ENCODE results near the gene AAMP.
"Not testable (repeated sequence)": the region's sequence is repeated elsewhere in the genome, so short reads cannot be mapped to it uniquely, and the experiment has no call there.

The AAMP gene

DNA sequence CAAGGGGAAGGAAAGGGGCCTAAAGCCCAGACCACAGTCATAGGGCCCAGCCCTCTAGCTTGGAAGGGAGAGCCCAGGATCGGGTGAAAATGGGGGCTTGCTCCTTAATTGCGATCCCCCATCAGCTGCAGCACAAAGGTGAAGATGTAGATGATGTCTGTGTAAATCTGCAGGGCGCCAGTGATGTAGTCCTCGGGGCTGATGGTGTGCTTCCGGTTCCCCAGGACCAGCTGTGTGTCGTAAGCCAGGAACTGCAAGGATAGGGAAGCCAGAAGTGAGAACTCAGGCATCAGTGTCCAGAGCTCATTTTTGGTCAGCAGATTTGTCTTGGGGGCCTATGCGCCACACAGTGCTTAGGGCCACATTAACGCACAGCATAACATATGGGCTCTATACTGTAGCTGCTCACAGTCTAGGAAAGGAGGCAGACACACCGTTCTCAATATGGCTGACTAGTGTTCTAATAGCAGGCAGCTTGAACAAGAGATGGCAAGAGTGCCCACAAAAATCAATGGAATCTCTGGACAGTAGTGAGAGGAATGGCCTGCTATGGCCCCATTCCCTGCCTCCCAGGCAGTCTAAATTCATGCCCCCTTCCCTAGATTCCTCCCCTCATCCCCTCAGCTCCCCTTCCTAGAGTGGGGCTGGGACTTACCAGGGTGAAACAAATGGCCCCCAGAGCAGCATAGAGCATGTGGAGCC is 5.6 kb upstream of the AAMP start:
- Histone ChIP-seq H3K9me3 (ENCODE audit: control insufficient read depth in 2 of 2, low read length in 2 of 2) (no peaks in the 10 kb centered on the region), H3K36me3 (ENCODE audit: control insufficient read depth in 2 of 2, insufficient read depth in 2 of 2, low read length in 2 of 2) (peaks cover 66 to 69% of the 10 kb centered on the region in 2 donors), H3K4me1 (ENCODE audit: control insufficient read depth in 2 of 2, insufficient read depth in 2 of 2, low read length in 2 of 2) (peaks cover 45 to 48% of the 10 kb centered on the region in 2 donors), H3K27ac (ENCODE audit: low read depth in 2 of 2, low read length in 2 of 2) (peak overlapping the region; percentile 89 to 92), H3K9ac (ENCODE audit: low read depth in 1 of 2, low read length in 2 of 2) (peak overlapping the region; percentile 36 to 50), H3K4me3 (ENCODE audit: low read length in 2 of 2) (no peak overlapping the region), H3K27me3 (ENCODE audit: control insufficient read depth in 2 of 2, insufficient read depth in 2 of 2, low read length in 2 of 2) (no peaks in the 10 kb centered on the region)

DNA sequence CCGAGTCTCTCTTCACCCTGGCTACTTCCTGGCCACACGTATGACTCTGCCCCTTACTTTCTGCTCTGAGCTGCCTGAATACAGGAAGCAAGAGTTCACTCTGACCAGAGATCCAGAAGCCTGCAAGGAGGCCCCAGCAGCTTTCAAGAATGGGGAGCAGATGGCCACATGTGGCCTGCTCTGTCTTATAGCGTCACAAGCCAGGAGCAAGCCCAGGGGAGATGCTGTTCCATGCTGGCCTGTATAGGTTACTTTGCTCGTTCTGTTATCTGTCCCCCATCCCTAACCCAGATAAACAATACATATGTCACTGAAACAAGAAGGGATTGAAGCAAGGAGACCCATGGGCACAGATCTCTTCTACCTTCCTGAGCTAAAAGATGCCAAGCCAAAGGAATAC is 4.6 kb upstream of the AAMP start:
- H3K4me3 ChIP-seq (ENCODE audit: low read length in 2 of 2), result peak overlapping the region in 1 of 2 donors; percentile 20
- no peaks in the 10 kb centered on the region for H3K9me3 ChIP-seq (ENCODE audit: control insufficient read depth in 2 of 2, low read length in 2 of 2)
- no peaks in the 10 kb centered on the region for H3K27me3 ChIP-seq (ENCODE audit: control insufficient read depth in 2 of 2, insufficient read depth in 2 of 2, low read length in 2 of 2)
- H3K36me3 ChIP-seq (ENCODE audit: control insufficient read depth in 2 of 2, insufficient read depth in 2 of 2, low read length in 2 of 2), result peaks cover 56 to 60% of the 10 kb centered on the region in 2 donors
- peaks cover 45 to 48% of the 10 kb centered on the region in 2 donors for H3K4me1 ChIP-seq (ENCODE audit: control insufficient read depth in 2 of 2, insufficient read depth in 2 of 2, low read length in 2 of 2)
- peak overlapping the region; percentile 89 to 92 for H3K27ac ChIP-seq (ENCODE audit: low read depth in 2 of 2, low read length in 2 of 2)
- H3K9ac ChIP-seq (ENCODE audit: low read depth in 1 of 2, low read length in 2 of 2), result peak overlapping the region; percentile 6 to 50

DNA sequence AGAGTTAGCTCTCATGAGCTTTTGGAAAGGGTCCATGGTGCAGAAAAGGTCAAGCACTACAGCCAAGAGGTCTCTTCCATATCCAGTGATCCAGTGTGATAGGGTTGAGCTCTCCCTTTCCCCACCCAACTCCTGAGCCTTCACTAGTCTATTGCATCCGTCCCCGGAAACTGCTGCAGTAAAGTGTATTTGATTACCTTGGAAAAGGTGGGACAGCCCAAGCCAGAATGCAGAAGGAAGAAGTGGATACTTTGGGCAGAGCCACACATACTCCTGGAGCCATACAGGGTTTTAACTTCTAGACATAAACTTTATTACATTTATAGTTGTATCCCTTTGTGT is 3.9 kb upstream of the AAMP start:
- no peaks in the 10 kb centered on the region for H3K27me3 ChIP-seq (ENCODE audit: control insufficient read depth in 2 of 2, insufficient read depth in 2 of 2, low read length in 2 of 2)
- peaks cover 49 to 53% of the 10 kb centered on the region in 2 donors for H3K36me3 ChIP-seq (ENCODE audit: control insufficient read depth in 2 of 2, insufficient read depth in 2 of 2, low read length in 2 of 2)
- H3K27ac ChIP-seq (ENCODE audit: low read depth in 2 of 2, low read length in 2 of 2), result peak overlapping the region; percentile 89 to 92
- peak overlapping the region in 1 of 2 donors; percentile 20 for H3K4me3 ChIP-seq (ENCODE audit: low read length in 2 of 2)
- H3K9me3 ChIP-seq (ENCODE audit: control insufficient read depth in 2 of 2, low read length in 2 of 2), result no peaks in the 10 kb centered on the region
- H3K4me1 ChIP-seq (ENCODE audit: control insufficient read depth in 2 of 2, insufficient read depth in 2 of 2, low read length in 2 of 2), result peaks cover 51 to 54% of the 10 kb centered on the region in 2 donors
- peak overlapping the region in 1 of 2 donors; percentile 50 for H3K9ac ChIP-seq (ENCODE audit: low read depth in 1 of 2, low read length in 2 of 2)

DNA sequence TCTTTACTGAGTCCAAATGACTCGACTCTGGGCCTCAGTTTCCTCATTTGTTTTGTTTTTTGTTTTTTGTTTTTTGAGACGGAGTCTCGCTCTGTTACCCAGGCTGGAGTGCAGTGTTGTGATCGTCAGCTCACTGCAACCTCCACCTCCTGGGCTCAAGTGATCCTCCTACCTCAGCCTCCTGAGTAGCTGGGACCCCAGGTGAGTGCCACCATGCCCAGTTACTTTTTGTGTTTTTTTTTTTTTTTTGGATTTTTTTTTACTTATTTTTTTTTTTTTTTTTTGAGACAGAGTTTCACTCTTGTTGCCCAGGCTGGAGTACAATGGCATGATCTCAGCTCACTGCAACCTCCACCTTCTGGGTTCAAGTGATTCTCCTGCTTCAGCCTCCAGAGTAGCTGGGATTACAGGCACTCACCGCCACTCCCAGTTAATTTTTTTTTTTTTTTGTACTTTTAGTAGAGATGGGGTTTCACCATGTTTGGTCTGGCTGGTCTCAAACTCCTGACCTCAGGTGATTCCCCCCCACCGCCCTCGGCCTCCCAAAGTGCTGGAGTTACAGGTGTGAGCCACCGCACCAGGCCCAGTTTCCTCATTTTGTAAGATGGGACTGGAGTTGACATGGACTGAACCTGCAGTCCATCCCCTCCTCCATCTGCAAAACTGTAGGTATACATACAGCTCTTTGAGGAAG is 3.4 kb upstream of the AAMP start:
- H3K27me3 ChIP-seq (ENCODE audit: control insufficient read depth in 2 of 2, insufficient read depth in 2 of 2, low read length in 2 of 2); H3K4me3 ChIP-seq (ENCODE audit: low read length in 2 of 2); H3K9me3 ChIP-seq (ENCODE audit: control insufficient read depth in 2 of 2, low read length in 2 of 2): not testable (repeated sequence)
- Histone ChIP-seq H3K36me3 (ENCODE audit: control insufficient read depth in 2 of 2, insufficient read depth in 2 of 2, low read length in 2 of 2) (peaks cover 44 to 48% of the 10 kb centered on the region in 2 donors), H3K4me1 (ENCODE audit: control insufficient read depth in 2 of 2, insufficient read depth in 2 of 2, low read length in 2 of 2) (peaks cover 51 to 54% of the 10 kb centered on the region in 2 donors), H3K27ac (ENCODE audit: low read depth in 2 of 2, low read length in 2 of 2) (peak overlapping the region; percentile 89 to 92), H3K9ac (ENCODE audit: low read depth in 1 of 2, low read length in 2 of 2) (peak overlapping the region; percentile 56 to 78)

DNA sequence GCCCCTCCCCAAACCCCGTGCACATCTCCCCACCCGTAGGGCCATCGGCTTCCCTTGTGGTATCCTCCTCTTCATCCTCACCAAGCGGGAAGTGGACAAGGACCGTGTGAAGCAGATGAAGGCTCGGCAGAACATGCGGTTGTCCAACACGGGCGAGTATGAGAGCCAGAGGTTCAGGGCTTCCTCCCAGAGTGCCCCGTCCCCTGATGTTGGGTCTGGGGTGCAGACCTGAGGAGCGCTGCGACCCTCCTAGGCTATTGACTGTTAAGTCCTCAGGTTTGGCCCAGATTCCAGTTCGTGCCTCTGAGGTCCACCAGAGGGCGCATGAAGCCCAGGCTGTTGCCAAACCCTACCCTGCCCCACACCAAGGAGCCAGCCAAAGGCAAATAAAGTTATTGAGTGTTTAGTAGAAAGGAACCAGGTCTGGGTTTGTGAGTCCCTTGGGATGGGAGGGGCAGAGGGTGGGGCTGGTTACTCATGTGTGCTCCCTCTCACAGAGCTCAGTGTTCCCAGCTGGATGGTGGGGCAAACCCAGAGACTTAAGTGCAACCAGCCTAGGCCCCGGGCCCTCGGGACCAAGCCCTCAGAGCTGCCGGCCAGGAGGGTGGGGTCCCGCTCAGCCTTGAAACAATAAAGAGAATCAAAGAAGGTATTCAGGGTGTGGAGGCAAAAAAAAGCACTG is 2.7 kb upstream of the AAMP start:
- peaks cover 51 to 54% of the 10 kb centered on the region in 2 donors for H3K4me1 ChIP-seq (ENCODE audit: control insufficient read depth in 2 of 2, insufficient read depth in 2 of 2, low read length in 2 of 2)
- H3K27ac ChIP-seq (ENCODE audit: low read depth in 2 of 2, low read length in 2 of 2), result peak overlapping the region; percentile 89 to 92
- peak overlapping the region; percentile 60 to 78 for H3K9ac ChIP-seq (ENCODE audit: low read depth in 1 of 2, low read length in 2 of 2)
- H3K27me3 ChIP-seq (ENCODE audit: control insufficient read depth in 2 of 2, insufficient read depth in 2 of 2, low read length in 2 of 2), result no peaks in the 10 kb centered on the region
- peak overlapping the region; percentile 73 to 96 for H3K4me3 ChIP-seq (ENCODE audit: low read length in 2 of 2)
- no peaks in the 10 kb centered on the region for H3K9me3 ChIP-seq (ENCODE audit: control insufficient read depth in 2 of 2, low read length in 2 of 2)
- H3K36me3 ChIP-seq (ENCODE audit: control insufficient read depth in 2 of 2, insufficient read depth in 2 of 2, low read length in 2 of 2), result peaks cover 37 to 41% of the 10 kb centered on the region in 2 donors

DNA sequence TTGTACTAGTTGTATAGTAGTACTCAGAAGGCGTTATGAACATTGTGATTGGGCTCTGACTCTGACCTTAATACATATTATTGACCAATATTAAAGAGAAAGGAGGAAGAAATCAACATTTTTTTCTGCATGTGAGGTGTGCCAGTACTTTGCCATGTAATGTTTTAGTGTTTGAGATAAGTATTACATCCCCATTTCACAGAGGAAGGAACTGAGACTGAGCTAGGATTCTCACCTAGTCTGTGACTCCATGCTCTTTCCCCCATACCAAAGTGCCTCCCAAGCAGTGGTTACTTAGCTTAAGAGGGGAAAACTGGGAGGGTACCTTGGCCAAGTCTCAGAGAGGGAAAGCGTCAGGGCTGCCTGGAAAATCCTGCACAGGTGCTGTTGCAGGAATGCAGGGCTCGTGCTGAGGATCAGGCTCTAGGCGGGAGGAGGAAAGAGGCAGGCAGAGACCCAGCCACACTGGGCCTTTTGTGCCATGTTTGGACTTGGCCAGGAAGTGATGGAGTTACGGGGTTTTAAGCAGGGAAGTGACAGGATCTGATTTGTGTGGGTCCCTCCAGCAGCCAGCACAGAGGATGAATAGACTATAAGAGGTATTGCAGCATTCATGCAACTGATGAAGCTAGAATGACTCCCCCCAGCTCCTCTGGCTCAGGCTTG is 2.1 kb upstream of the AAMP start:
- Histone ChIP-seq H3K27ac (ENCODE audit: low read depth in 2 of 2, low read length in 2 of 2) (peak overlapping the region; percentile 89 to 92), H3K4me1 (ENCODE audit: control insufficient read depth in 2 of 2, insufficient read depth in 2 of 2, low read length in 2 of 2) (peaks cover 51 to 54% of the 10 kb centered on the region in 2 donors), H3K27me3 (ENCODE audit: control insufficient read depth in 2 of 2, insufficient read depth in 2 of 2, low read length in 2 of 2) (no peaks in the 10 kb centered on the region), H3K9ac (ENCODE audit: low read depth in 1 of 2, low read length in 2 of 2) (peak overlapping the region; percentile 78 to 91), H3K36me3 (ENCODE audit: control insufficient read depth in 2 of 2, insufficient read depth in 2 of 2, low read length in 2 of 2) (peaks cover 32 to 39% of the 10 kb centered on the region in 2 donors), H3K9me3 (ENCODE audit: control insufficient read depth in 2 of 2, low read length in 2 of 2) (no peaks in the 10 kb centered on the region), H3K4me3 (ENCODE audit: low read length in 2 of 2) (peak overlapping the region; percentile 73 to 96)

DNA sequence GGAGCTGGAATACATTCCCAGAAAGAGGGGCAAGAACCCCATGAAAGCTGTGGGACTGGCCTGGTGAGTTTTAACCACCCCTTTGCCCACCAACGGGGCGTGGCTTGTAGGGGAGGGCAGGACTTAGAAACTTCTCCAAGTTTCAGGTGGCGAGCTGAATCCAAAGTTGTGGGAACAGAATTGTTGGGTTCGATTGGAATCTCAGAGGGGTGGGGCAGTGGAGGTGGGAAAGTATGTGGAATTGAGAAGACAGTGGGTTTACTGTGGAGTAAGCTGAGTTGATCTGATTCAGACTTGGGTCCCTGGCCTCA is 1.5 kb upstream of the AAMP start:
- Histone ChIP-seq H3K9me3 (ENCODE audit: control insufficient read depth in 2 of 2, low read length in 2 of 2) (no peaks in the 10 kb centered on the region), H3K27ac (ENCODE audit: low read depth in 2 of 2, low read length in 2 of 2) (peak overlapping the region; percentile 89 to 92), H3K9ac (ENCODE audit: low read depth in 1 of 2, low read length in 2 of 2) (peak overlapping the region; percentile 78 to 91), H3K4me3 (ENCODE audit: low read length in 2 of 2) (peak overlapping the region; percentile 73 to 96), H3K36me3 (ENCODE audit: control insufficient read depth in 2 of 2, insufficient read depth in 2 of 2, low read length in 2 of 2) (peaks cover 32 to 39% of the 10 kb centered on the region in 2 donors), H3K4me1 (ENCODE audit: control insufficient read depth in 2 of 2, insufficient read depth in 2 of 2, low read length in 2 of 2) (peaks cover 51 to 54% of the 10 kb centered on the region in 2 donors), H3K27me3 (ENCODE audit: control insufficient read depth in 2 of 2, insufficient read depth in 2 of 2, low read length in 2 of 2) (no peaks in the 10 kb centered on the region)

DNA sequence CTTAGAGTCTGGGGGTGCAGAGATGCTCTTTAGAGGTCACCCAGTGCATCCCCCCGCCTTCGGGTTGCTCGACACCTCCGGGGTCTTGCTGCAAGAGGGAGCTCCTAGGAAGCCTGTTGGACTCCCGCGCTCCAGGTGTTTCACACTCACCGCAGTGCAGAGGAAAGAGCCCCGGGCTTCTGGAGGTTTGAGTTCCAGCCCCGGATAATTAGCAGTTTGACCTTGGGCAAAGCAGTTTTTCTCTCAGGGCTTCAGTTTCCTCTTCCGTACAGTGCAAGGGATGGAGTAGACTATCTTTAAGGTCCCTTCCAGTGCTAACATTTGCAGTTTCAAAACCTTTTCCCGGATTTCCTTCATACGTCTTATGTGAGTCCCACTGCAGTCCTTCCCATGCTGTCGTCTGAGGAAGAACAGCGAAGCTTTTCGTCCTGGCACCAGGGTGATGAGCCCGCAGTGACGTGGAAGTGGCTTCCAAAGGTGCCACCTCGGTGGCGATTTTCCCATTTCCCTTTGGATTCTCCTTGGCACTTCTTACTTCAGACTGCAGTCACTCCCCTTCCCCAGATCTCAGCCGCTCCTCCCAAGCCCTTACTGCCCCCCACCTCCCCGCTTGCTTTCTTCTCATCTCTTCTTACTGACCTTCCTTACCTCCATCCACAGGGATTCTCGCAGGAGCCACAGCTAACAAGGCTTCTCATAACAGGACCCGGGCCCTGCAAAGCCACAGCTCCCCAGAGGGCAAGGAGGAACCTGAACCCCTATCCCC is 967 bp upstream of the AAMP start:
- Histone ChIP-seq H3K9me3 (ENCODE audit: control insufficient read depth in 2 of 2, low read length in 2 of 2) (no peaks in the 10 kb centered on the region), H3K36me3 (ENCODE audit: control insufficient read depth in 2 of 2, insufficient read depth in 2 of 2, low read length in 2 of 2) (peaks cover 32 to 39% of the 10 kb centered on the region in 2 donors), H3K27me3 (ENCODE audit: control insufficient read depth in 2 of 2, insufficient read depth in 2 of 2, low read length in 2 of 2) (no peaks in the 10 kb centered on the region), H3K4me1 (ENCODE audit: control insufficient read depth in 2 of 2, insufficient read depth in 2 of 2, low read length in 2 of 2) (peaks cover 51 to 56% of the 10 kb centered on the region in 2 donors), H3K9ac (ENCODE audit: low read depth in 1 of 2, low read length in 2 of 2) (peak overlapping the region; percentile 78 to 91), H3K4me3 (ENCODE audit: low read length in 2 of 2) (peak overlapping the region; percentile 73 to 96), H3K27ac (ENCODE audit: low read depth in 2 of 2, low read length in 2 of 2) (peak overlapping the region; percentile 89 to 92)

DNA sequence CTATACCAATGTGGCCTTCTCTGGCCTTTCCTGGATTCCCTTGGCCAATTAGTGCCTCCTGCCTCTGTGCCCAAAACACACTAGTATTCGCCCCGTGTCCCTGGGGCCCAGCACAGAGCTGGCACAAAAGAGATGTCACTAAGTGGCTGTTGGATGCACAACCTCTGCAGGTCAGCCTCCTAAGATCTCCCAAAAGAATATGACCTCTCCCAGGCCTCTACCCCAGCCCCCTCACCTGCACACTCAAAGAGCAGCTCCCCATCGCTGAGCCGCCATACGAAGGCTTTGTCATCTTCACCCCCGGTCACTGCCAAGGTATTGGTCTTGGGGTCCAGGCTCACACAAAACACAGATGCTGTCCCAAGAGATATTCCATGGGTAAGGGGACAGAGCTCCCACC is 2.7 kb downstream of the AAMP start:
- Histone ChIP-seq H3K4me3 (ENCODE audit: low read length in 2 of 2) (no peak overlapping the region), H3K4me1 (ENCODE audit: control insufficient read depth in 2 of 2, insufficient read depth in 2 of 2, low read length in 2 of 2) (peaks cover 58 to 59% of the 10 kb centered on the region in 2 donors), H3K27me3 (ENCODE audit: control insufficient read depth in 2 of 2, insufficient read depth in 2 of 2, low read length in 2 of 2) (no peaks in the 10 kb centered on the region), H3K36me3 (ENCODE audit: control insufficient read depth in 2 of 2, insufficient read depth in 2 of 2, low read length in 2 of 2) (peaks cover 28 to 32% of the 10 kb centered on the region in 2 donors), H3K27ac (ENCODE audit: low read depth in 2 of 2, low read length in 2 of 2) (no peak overlapping the region), H3K9ac (ENCODE audit: low read depth in 1 of 2, low read length in 2 of 2) (no peak overlapping the region), H3K9me3 (ENCODE audit: control insufficient read depth in 2 of 2, low read length in 2 of 2) (no peaks in the 10 kb centered on the region)
